SIG-M5 (cell line): ENCODE measurements around the gene TTC16.
"Not testable (repeated sequence)": the region's sequence is repeated elsewhere in the genome, so short reads cannot be mapped to it uniquely, and the experiment has no call there.

Experiments used
- DNase-seq: peaks from one replicate; lab custom pipeline; 2025; lab: John Stamatoyannopoulos, UW

The TTC16 gene

DNA sequence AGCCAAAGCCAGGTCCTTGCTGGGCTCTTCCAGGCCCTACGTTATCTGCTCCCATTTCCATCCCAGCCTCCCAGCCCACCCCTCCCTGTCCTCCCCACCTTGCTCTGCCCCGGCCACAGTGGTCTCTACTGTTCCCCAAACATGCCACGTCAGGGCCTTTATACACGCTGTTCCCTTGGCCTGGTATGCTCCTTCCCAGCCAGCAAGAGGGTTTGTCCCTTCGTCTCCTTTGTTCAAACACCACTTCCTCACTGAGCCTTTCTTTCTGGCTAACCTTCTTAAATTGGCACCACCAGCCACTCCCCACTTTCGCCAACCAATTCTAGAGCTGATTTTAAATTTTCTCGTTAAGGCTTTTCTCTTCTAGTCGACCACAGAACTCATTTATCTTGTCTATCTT, 52.8 kb downstream of the TTC16 start:
- DNase-seq, result no peak

- no peak for DNase-seq
These were observed 53.2 kb downstream of the TTC16 start for GRCh38 chr9:127769101-127769500.

DNA sequence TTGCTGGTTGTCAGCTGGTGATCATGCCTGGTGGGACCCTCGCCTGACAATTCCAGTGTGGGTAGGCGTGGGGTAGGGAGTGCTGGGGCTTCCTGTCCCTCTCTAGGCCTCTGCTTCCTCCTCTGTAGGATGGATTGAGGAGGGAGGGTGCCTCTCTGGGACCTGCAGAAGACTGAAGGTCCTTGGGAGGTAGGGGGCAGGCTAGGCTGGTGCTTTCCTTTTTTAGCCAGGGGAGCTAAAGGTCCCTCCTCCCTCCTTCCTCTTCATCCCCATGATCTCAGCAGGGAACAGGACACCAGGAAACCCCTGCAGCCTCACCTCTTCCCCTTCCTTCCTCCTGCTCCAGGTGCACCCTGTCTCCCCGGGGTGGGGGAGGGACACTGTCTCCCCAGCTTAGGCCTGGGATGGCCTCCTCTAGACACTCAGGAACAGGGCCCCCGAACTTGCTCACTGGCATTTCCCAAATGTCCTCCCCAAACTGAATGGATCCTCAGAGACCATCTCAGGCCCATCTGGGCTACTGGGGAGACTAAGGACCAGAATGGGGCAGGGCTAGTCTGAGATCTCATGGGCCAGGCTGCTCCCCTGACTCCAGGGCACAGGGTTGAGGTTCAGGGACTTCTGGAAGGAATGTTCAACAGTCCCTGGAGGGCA, 54.2 kb downstream of the TTC16 start:
- DNase-seq, result no peak

GRCh38 chr9:127770583-127770904, 54.7 kb downstream of the TTC16 start:
- no peak for DNase-seq

GRCh38 chr9:127770905-127771569, 55.2 kb downstream of the TTC16 start:
- DNase-seq, result peak; percentile 72

DNA sequence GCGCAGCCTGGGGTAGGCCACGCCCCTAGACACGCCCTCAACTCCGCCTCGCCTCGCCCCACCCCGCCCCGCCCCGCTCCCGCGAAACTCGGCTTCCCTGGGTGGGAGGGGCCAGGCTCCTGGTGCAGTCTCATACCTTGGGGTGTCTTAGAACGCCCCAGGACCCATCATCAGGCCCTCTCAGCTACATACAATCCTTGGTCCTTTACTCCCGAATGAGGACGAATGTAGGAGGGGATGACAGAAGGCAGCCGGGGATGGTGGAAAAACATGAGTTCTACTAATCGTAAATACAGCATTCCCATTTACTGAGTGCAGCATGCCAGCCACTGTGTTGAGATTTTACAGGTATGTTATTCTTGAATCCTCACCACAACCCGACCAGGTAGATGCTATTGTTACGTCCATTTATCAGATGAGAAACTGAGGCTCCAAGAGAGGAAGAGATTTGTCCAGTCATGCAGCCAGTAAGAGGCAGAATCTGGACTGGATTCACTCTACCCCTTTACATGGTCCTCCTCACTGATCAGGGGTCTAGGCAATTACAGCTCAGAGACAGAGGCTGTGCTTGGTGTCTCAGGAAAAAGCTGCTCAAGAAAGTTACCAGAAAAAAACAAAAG, 55.8 kb downstream of the TTC16 start:
- DNase-seq, result no peak

GRCh38 chr9:127772603-127773002, 56.7 kb downstream of the TTC16 start:
- no peak for DNase-seq

- DNase-seq, result no peak
These were observed 57.4 kb downstream of the TTC16 start for GRCh38 chr9:127773272-127773671.

GRCh38 chr9:127773981-127774380, 58.1 kb downstream of the TTC16 start:
- DNase-seq, result no peak

GRCh38 chr9:127776195-127776923, 60.5 kb downstream of the TTC16 start:
- DNase-seq, result no peak

DNA sequence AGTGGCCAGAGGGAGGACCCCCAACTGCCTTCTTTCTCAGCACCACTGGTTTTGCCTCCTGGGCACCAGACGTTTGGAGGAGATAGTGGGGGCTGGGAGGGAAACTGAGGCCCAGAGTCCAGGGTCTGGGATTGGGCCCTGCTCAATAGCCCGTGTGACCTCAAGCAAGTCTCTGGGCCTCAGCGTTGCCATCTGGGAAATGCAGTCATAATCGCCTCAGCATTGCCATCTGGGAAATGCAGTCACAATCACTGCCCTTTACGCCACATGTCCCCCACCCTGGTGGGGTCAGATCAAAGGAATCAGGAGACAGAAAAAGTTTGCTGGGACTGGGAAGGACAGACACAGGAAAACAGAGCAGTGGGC, 61.0 kb downstream of the TTC16 start:
- DNase-seq, result no peak

- DNase-seq, result no peak
These were observed 61.6 kb downstream of the TTC16 start for GRCh38 chr9:127777368-127777980.

DNA sequence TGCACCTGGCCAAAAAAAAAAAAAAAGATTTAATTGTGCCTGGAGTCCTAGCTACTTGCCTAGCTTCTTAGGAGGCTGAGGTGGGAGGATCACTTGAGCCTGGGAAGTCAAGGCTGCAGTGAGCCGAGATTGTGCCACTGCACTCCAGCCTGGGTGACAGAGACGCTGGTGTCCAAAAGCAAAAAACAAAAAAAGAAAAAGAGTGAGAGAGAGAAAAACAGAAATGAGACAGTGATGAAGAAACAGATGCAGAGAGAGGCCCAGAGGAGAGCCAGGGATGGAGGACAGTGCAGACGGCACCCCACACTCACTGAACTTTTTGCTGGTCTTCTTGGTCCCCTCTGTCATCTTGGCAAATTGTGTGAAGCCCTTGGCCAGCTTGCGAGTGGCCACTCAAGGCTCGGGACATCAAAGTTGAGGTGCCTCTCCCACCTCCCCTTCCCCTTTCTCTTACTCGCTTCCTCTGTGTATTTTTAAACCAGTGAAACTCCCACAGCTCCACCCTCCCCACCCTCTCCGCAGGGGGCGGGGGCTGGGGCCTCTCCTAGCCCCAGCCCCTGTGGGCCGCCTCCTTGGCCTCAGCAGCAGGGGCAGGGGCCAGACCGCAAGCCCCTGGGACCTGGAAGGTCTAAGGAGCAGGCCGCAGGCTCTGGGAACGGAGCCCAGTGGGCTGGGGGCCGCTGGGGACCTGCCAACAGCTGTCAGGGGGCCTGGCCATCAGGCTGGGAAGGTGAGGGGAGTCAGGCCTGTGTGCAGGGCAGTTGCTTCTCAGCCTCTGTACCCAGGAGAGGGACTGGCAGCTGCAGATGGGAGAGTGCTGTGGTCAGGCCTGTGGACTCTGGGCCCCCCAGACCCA, 62.6 kb downstream of the TTC16 start, which contains the start of gene SH2D3C:
TSS of gene SH2D3C (minus strand) at position 387 of the 856 bp plus-strand sequence. CDS start at position 348, 39 bp downstream.
- no peak for DNase-seq

GRCh38 chr9:127779136-127779981, 63.5 kb downstream of the TTC16 start:
- no peak for DNase-seq

DNA sequence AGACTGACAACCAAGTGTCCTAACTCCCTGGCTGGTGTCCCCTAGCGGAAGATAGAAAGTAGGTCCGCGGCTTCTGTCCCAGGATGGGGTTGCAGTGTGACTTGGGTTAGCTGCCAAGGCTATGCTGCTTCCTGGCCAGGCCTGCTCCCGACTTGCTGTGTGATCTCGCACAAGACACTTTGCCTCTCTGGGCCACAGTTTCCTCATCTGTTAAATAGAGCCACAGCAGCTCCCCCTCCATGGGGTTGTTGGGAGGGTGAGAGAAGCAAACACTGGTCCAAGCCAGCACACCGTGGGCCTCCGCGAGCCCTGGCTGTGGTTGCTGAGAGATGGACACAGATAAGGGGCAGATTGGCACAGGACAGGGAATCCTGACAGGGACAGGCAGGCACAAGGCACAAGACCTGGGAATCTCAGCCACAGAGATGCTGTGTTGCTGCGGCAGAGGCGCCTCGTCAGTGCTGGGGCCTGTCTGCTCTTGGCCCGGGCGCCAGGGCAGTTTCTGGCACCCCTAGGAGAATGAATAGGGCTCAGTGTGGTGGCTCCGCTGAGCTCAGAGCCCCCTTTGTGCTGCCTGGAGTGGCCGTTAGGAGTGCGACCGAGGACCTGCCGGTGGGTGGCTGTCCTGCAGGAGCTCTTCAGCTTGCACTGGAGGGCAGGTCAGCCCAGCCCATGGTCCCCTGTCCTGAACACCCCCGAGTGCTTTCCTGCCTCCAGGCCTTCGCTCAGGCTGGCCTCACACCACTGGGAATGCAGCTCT, 64.4 kb downstream of the TTC16 start:
- no peak for DNase-seq

DNA sequence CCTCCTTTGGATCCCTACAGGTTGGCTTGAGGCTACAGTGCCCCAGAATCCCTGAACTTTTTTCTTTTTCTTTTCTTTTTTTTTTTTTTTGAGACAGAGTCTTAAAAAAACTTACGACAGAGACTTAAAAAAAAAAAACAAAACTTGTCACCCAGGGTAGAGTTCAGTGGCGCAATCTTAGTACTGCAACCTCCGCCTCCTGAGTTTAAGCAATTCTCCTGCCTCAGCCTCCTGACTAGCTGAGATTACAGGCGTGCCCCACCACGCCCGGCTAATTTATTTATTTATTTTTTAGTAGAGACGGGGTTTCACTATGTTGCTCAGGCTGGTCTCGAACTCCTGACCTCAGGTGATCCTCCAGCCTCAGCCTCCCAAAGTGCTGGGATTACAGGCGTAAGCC, 65.0 kb downstream of the TTC16 start:
- DNase-seq, result not testable (repeated sequence)
